Upper lobe of left lung (tissue), 6 donors: ENCODE results near the gene DOCK1. TPM values are rescaled to one million over a fixed set of nuclear protein-coding genes. Genes with fewer than 3 reads are reported as not detected.

Experiments
- ATAC-seq, 2 donors: fragments of 200-7000 bp; cut with Tn5 transposase; one replicate each; pipeline ENCODE4 v1.9.1; 2022; ENCODE audit warnings: mild to moderate bottlenecking in 2 of 2, moderate library complexity in 2 of 2; ENCODE audit not compliant: low FRiP score in 2 of 2
- DNase-seq, 2 donors: peaks; one replicate each; pipeline ENCODE4 v3.0.0-alpha.2; 2019 to 2020
- H3K27ac ChIP-seq, 4 donors: fragments of 200-600 bp; sonication (generic); one replicate each; pipeline ENCODE4 v1.5.1; 2016 to 2019
- H3K27me3 ChIP-seq, 4 donors: fragments of 200-600 bp; sonication (generic); one replicate each; pipeline ENCODE4 v1.5.1; 2017 to 2019
- H3K36me3 ChIP-seq, 4 donors: fragments of 200-600 bp; sonication (generic); one replicate each; pipeline ENCODE4 v1.5.1; 2016 to 2019
- H3K4me1 ChIP-seq, 4 donors: fragments of 200-600 bp; sonication (generic); one replicate each; pipeline ENCODE4 v1.5.1; 2018 to 2019
- H3K4me3 ChIP-seq, 4 donors: fragments of 200-600 bp; sonication (generic); one replicate each; pipeline ENCODE4 v1.5.1; 2017 to 2019; ENCODE audit warnings: mild to moderate bottlenecking in 2 of 4, moderate library complexity in 1 of 4
- H3K9me3 ChIP-seq, 4 donors: fragments of 200-600 bp; sonication (generic); one replicate each; pipeline ENCODE4 v1.5.1; 2018 to 2019
- EP300 ChIP-seq, 4 donors: sonication (generic); formaldehyde crosslinking; IDR thresholded peaks; one replicate each; pipeline ENCODE4 v1.5.1; 2017; ENCODE audit warnings: antibody characterized with exemption in 4 of 4, control low read depth in 2 of 4
- POLR2A ChIP-seq, 4 donors: fragments of 450-650 bp; IDR thresholded peaks; one replicate each; pipeline ENCODE4 v1.5.1; 2016 to 2017; ENCODE audit warnings: antibody characterized with exemption in 4 of 4, mild to moderate bottlenecking in 2 of 4
- POLR2AphosphoS5 ChIP-seq, 2 donors: sonication (generic); formaldehyde crosslinking; IDR thresholded peaks; one replicate each; pipeline ENCODE4 v1.5.1; 2017; ENCODE audit warnings: antibody characterized with exemption in 2 of 2
- WGBS, 2 donors: methylation state at CpG; one replicate each; pipeline ENCODE4 v1.1.5; 2017 to 2018; 5-methylcytosine and 5-hydroxymethylcytosine counted together
- total RNA-seq, 6 donors: library from RNA; depleted of rRNA in 4 of 6; stranded (reverse); fragments of >200 nt in 4 of 6; gene quantifications; one replicate each; pipeline versions ENCODE4 v1.1.0 to v1.2.1, GENCODE V29; 2016 to 2021
- TF ChIP-seq, protein P1 (sequence below), 6 experiments: fragments of 450-650 bp in 4 of 6; fragments of 200-600 bp in 2 of 6; sonication (generic) in 2 of 6; IDR thresholded peaks; one replicate each; pipeline ENCODE4 v1.5.1; 2016 to 2019; ENCODE audit warnings: antibody characterized with exemption in 6 of 6
- donor health status: DM: no; HTN: no; CAD: no; lungs with moderate emphysema.
- donor health status: DM: no; HTN: yes; CAD: no; lungs with severe emphysema.

DOCK1 gene
- total RNA-seq, 6 donors from 2014 or later: 37.5 to 63.9 (median 45.8) TPM

DNA sequence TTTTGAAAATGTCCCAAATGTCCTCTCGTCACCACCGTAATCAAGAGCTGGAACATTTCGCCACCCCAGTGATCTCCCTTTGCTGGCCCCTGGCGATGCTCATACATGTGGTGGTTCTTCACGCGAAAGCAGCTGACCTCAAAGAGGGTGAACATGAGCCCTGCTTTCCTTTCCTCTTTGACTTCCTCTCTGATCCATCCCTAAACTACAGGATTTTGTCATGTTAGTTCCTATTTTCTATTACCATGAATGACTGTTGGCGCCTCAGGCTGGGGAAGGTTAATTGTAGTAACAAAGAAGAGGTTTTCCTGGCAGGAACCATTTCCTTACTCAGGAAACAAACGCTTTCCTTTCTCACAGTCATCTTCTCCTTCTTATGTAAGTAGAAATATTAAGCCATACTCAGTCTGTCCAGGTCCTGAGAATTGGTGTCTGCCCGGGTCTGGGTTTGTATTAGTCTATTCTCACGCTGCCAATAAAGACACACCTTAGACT is 176.7 kb downstream of the DOCK1 start:
- Histone ChIP-seq H3K4me3 (no peak overlapping the region), H3K27me3 (no peaks in the 10 kb centered on the region), H3K36me3 (peaks cover 0 to 4% (median 0%) of the 10 kb centered on the region in 4 donors), H3K9me3 (no peaks in the 10 kb centered on the region), H3K27ac (no peak overlapping the region), H3K4me1 (no peaks in the 10 kb centered on the region)
- TF ChIP-seq EP300 (IDR thresholded peaks at IDR 0.05) (no peak), POLR2AphosphoS5 (IDR thresholded peaks at IDR 0.05) (no peak), POLR2A (IDR thresholded peaks at IDR 0.05) (no peak)
- TF ChIP-seq, protein P1, sequence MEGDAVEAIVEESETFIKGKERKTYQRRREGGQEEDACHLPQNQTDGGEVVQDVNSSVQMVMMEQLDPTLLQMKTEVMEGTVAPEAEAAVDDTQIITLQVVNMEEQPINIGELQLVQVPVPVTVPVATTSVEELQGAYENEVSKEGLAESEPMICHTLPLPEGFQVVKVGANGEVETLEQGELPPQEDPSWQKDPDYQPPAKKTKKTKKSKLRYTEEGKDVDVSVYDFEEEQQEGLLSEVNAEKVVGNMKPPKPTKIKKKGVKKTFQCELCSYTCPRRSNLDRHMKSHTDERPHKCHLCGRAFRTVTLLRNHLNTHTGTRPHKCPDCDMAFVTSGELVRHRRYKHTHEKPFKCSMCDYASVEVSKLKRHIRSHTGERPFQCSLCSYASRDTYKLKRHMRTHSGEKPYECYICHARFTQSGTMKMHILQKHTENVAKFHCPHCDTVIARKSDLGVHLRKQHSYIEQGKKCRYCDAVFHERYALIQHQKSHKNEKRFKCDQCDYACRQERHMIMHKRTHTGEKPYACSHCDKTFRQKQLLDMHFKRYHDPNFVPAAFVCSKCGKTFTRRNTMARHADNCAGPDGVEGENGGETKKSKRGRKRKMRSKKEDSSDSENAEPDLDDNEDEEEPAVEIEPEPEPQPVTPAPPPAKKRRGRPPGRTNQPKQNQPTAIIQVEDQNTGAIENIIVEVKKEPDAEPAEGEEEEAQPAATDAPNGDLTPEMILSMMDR (IDR thresholded peaks at IDR 0.05): no peak
- 84 to 85% methylated on average over 10 of the region's 10 CpGs for WGBS, 2 donors
- no peak for ATAC-seq
- no peak for DNase-seq

DNA sequence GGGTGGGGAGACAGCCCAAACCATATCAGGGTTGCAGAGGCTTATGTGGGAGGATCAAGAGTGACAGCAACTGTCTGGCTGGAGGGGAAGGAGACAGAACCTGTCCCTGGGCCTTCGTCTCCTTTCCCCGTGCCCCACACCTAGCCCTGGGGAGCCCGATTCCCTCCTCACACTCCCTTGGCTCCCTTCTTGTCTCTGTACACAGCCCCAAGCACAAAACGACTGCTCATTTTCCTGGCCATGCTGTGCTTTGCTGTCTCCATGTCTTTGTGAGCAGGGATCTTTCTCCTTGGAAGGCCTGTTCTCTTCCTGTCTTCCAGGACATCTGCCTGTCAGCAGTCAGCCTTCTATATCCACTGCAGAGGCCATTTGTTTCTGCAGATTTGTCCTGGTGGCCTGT is 177.4 kb downstream of the DOCK1 start:
- DNase-seq (no peak), ATAC-seq (peak in 1 of 2 donors; percentile 34)
- Histone ChIP-seq H3K36me3 (peaks cover 0 to 4% (median under 1%) of the 10 kb centered on the region in 4 donors), H3K9me3 (no peaks in the 10 kb centered on the region), H3K27ac (no peak overlapping the region), H3K27me3 (no peaks in the 10 kb centered on the region), H3K4me3 (no peak overlapping the region), H3K4me1 (no peaks in the 10 kb centered on the region)
- TF ChIP-seq EP300 (IDR thresholded peaks at IDR 0.05) (no peak), POLR2A (IDR thresholded peaks at IDR 0.05) (no peak), POLR2AphosphoS5 (IDR thresholded peaks at IDR 0.05) (no peak)
- TF ChIP-seq, protein P1 (IDR thresholded peaks at IDR 0.05): no peak
- WGBS, 2 donors: 97 to 100% methylated on average over 4 of the region's 4 CpGs

DNA sequence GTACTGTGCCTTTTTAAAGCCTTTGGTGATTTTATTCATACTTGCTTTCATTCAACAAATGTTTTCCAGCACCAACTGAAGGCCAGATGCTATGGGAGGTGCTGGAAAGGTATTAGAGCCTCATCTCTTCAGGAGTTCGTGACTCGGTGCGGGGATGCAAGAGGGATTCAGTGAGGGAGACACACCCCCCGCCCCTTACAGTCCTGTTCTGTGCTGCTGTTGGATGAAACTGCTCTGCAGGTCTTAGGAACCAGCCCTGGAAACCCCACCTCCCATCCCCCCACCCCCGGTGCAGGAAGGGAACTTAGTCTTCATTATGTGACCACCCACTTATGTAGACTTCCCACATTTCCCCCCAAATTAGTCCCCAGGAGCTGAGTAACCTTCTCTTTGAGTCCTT is 180.7 kb downstream of the DOCK1 start:
- no peaks in the 10 kb centered on the region for H3K4me1 ChIP-seq
- TF ChIP-seq POLR2AphosphoS5 (IDR thresholded peaks at IDR 0.05) (no peak), POLR2A (IDR thresholded peaks at IDR 0.05) (no peak), EP300 (IDR thresholded peaks at IDR 0.05) (no peak)
- TF ChIP-seq, protein P1 (IDR thresholded peaks at IDR 0.05): no peak
- 84 to 94% methylated on average over 5 of the region's 5 CpGs for WGBS, 2 donors
- ATAC-seq (no peak), DNase-seq (no peak)
- H3K27me3 ChIP-seq: no peaks in the 10 kb centered on the region
- no peaks in the 10 kb centered on the region for H3K9me3 ChIP-seq
- no peak overlapping the region for H3K4me3 ChIP-seq
- H3K27ac ChIP-seq: no peak overlapping the region
- peaks cover 0 to 4% (median 2%) of the 10 kb centered on the region in 4 donors for H3K36me3 ChIP-seq

DNA sequence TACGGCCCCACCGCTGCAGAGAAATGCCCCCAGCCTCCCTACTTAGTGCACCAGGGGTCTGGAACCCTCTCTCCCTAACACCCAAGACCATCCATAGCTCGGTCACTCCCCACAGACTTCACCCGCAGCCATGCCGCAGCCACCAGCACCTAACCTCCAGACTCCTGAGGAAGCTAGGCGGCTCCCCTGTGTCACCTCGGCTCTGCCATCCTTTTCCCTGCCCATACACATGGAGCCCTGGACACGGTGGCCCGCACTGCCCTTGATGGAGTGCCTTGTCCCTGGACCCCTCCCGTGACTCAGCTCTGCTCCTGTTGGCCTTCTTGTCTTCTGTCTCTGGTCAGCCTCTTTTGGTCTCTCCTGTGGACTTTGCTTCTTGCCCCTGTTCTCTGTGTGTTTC is 183.7 kb downstream of the DOCK1 start:
- Histone ChIP-seq H3K9me3 (no peaks in the 10 kb centered on the region), H3K4me3 (no peak overlapping the region), H3K27me3 (no peaks in the 10 kb centered on the region), H3K4me1 (no peaks in the 10 kb centered on the region), H3K36me3 (peaks cover 0 to 4% (median 2%) of the 10 kb centered on the region in 4 donors), H3K27ac (no peak overlapping the region)
- TF ChIP-seq POLR2A (IDR thresholded peaks at IDR 0.05): no peak
- TF ChIP-seq, protein P1 (IDR thresholded peaks at IDR 0.05): no peak
- TF ChIP-seq POLR2AphosphoS5 (IDR thresholded peaks at IDR 0.05): no peak
- TF ChIP-seq EP300 (IDR thresholded peaks at IDR 0.05): no peak
- peak in 1 of 2 donors; percentile 51 for ATAC-seq
- WGBS, 2 donors: 96 to 98% methylated on average over 8 to 10 of the region's 10 CpGs
- DNase-seq: no peak

DNA sequence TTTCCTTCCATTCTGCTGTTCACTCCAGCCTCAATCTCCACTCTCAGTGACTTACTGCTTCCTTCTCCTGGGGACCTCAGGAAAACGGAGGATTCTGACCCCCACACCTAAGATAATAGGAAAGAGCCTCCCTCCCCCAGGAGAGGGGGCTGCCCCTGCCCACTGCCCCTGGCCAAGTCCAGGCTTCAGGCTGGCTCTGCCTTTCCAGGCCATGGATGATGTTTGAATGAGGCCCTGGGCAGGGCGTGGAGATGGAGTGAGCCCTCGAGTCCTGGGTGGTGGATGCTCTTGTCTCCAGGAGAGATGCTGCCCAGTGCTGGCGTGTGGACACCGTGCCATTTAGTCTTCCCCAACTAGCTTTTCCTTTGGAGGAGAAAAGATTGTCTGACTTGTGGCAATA is 184.2 kb downstream of the DOCK1 start:
- Histone ChIP-seq H3K27ac (no peak overlapping the region), H3K27me3 (no peaks in the 10 kb centered on the region), H3K36me3 (peaks cover 0 to 4% (median 2%) of the 10 kb centered on the region in 4 donors), H3K4me1 (no peaks in the 10 kb centered on the region), H3K4me3 (no peak overlapping the region), H3K9me3 (no peaks in the 10 kb centered on the region)
- ATAC-seq: no peak
- no peak for DNase-seq
- WGBS, 2 donors: 89 to 92% methylated on average over 5 of the region's 5 CpGs
- no peak for TF ChIP-seq POLR2A (IDR thresholded peaks at IDR 0.05)
- TF ChIP-seq, protein P1 (IDR thresholded peaks at IDR 0.05): no peak
- no peak for TF ChIP-seq POLR2AphosphoS5 (IDR thresholded peaks at IDR 0.05)
- no peak for TF ChIP-seq EP300 (IDR thresholded peaks at IDR 0.05)
